VCaP (cell line): ENCODE measurements around the gene USP46.

Source experiments
- H3K27ac ChIP-seq: fragments of 450-650 bp; 2 replicates; pipeline ENCODE4 v1.5.1; 2017
- TF ChIP-seq, protein P1 (sequence below): fragments of 450-650 bp; conservative IDR thresholded peaks from 2 replicates; pipeline ENCODE4 v1.5.1; 2017; ENCODE audit warnings: mild to moderate bottlenecking, moderate library complexity

USP46 gene

DNA sequence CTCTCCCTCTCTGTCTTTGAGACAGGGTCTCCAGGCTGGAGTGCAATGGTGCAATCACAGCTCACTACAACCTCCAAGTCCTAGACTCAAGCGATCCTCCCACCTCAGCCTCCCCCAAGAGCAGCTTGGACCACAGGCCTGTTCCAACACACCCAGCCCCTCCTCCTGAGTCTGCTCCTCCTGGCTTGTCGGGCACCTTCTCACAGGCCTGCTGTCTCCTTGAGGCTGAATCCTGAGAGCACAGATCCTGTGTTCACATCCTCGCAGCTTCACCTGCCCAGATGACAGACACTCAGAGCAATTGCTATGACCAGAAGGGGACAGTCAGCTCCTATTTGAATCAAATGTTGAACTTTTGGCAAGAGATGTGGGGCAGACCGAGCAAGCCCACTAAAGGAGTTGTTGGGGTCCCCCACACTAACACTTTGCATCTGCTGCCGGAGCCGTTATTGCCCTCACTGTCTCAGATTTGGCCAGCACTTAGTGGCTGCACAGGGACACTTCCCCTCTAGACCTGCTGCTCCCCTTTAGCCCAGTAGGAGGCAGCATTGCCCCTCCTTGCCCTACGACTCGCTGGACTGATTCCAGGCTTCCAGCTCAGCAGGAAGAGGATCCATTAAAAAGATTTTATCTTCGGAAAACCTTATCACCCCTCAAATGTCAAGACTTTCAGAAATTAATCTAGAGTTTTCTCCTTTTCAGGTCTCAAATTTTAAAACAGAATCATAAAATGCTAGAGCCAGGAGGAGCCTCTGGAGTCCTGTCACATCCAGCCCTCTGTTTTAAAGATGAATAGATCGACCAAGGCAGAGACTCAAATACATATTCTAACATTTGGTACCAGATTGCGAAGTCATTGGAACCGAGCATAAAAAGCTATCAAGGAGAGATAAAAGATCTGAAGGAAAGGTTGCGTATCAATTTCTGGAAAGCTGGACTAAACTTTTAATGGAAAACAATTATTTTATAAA, 113.7 kb downstream of the USP46 start:
- TF ChIP-seq, protein P1, sequence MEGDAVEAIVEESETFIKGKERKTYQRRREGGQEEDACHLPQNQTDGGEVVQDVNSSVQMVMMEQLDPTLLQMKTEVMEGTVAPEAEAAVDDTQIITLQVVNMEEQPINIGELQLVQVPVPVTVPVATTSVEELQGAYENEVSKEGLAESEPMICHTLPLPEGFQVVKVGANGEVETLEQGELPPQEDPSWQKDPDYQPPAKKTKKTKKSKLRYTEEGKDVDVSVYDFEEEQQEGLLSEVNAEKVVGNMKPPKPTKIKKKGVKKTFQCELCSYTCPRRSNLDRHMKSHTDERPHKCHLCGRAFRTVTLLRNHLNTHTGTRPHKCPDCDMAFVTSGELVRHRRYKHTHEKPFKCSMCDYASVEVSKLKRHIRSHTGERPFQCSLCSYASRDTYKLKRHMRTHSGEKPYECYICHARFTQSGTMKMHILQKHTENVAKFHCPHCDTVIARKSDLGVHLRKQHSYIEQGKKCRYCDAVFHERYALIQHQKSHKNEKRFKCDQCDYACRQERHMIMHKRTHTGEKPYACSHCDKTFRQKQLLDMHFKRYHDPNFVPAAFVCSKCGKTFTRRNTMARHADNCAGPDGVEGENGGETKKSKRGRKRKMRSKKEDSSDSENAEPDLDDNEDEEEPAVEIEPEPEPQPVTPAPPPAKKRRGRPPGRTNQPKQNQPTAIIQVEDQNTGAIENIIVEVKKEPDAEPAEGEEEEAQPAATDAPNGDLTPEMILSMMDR: peak; percentile 98
- no peak overlapping the region for H3K27ac ChIP-seq
